Stimulated activated CD8-positive, alpha-beta memory T cell treated with anti-CD3 and anti-CD28 coated beads, Interleukin-15, amount 100 ng/mL, for 1 hour (primary cell): Measurements from ENCODE around the gene TMEM116.
"Not testable (repeated sequence)": the region's sequence is repeated elsewhere in the genome, so short reads cannot be mapped to it uniquely, and the experiment has no call there.

Source experiments
- DNase-seq: peaks from one replicate; pipeline ENCODE4 v3.0.0-alpha.2; 2020; ENCODE audit warnings: low read depth

Gene TMEM116

GRCh38 chr12:111976291-111976690, 36.7 kb downstream of the TMEM116 start:
- DNase-seq = no peak

GRCh38 chr12:111975161-111975931, 37.6 kb downstream of the TMEM116 start:
- DNase-seq = no peak

GRCh38 chr12:111971800-111972199, 41.2 kb downstream of the TMEM116 start:
- DNase-seq = no peak

GRCh38 chr12:111964935-111965334, 48.0 kb downstream of the TMEM116 start:
- no peak for DNase-seq

GRCh38 chr12:111959518-111959917, 53.4 kb downstream of the TMEM116 start:
- DNase-seq = not testable (repeated sequence)

GRCh38 chr12:111957224-111957623, 55.7 kb downstream of the TMEM116 start:
- DNase-seq = not testable (repeated sequence)

- no peak for DNase-seq
These were observed 58.0 kb downstream of the TMEM116 start for GRCh38 chr12:111954969-111955368.

- no peak for DNase-seq
These were observed 59.5 kb downstream of the TMEM116 start for GRCh38 chr12:111953455-111953854.

- not testable (repeated sequence) for DNase-seq
These were observed 60.7 kb downstream of the TMEM116 start for GRCh38 chr12:111952084-111952787.

- not testable (repeated sequence) for DNase-seq
These were observed 61.8 kb downstream of the TMEM116 start for GRCh38 chr12:111950961-111951676.

- no peak for DNase-seq
These were observed 69.0 kb downstream of the TMEM116 start for GRCh38 chr12:111943929-111944328.

GRCh38 chr12:111942557-111942956, 70.4 kb downstream of the TMEM116 start:
- no peak for DNase-seq

- no peak for DNase-seq
These were observed 75.5 kb downstream of the TMEM116 start for GRCh38 chr12:111937429-111937828.

- DNase-seq = no peak
These were observed 76.1 kb downstream of the TMEM116 start for GRCh38 chr12:111936869-111937268.

GRCh38 chr12:111932241-111932640, 80.7 kb downstream of the TMEM116 start:
- DNase-seq = no peak

- DNase-seq = no peak
These were observed 85.6 kb downstream of the TMEM116 start for GRCh38 chr12:111927346-111927745.

GRCh38 chr12:111926631-111927030, 86.3 kb downstream of the TMEM116 start:
- no peak for DNase-seq

GRCh38 chr12:111925171-111925570, 87.8 kb downstream of the TMEM116 start:
- no peak for DNase-seq

- DNase-seq = no peak
These were observed 105.2 kb downstream of the TMEM116 start for GRCh38 chr12:111907740-111908139.

GRCh38 chr12:111905502-111905901, 107.5 kb downstream of the TMEM116 start:
- DNase-seq = no peak

GRCh38 chr12:111904446-111904975, 108.5 kb downstream of the TMEM116 start:
- no peak for DNase-seq

GRCh38 chr12:111901182-111901581, 111.8 kb downstream of the TMEM116 start:
- DNase-seq = no peak

- no peak for DNase-seq
These were observed 118.4 kb downstream of the TMEM116 start for GRCh38 chr12:111894556-111894955.
